Measurements from ENCODE around the gene FAM177B.
"Not testable (repeated sequence)": the region's sequence is repeated elsewhere in the genome, so short reads cannot be mapped to it uniquely, and the experiment has no call there.

Gene FAM177B

DNA sequence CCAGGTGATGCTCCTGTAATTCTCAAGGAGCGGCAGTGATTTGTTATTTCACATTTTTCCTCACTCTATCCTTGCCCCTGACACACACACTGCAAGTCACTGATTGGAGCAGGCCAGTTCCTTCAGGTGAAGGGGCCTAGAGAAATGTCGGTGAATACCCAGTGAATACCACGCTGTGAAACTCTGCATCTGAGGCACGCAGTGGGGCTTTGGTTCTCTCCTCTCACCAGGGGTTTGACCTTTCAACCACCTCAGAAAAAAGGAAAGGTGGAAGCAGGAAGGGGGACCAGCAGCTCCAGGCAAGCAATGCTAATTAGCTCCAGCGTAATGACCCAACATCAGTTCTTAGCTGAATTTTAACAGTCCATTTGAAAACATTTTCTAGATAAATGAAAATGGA, 532 bp upstream of the FAM177B start:
- Histone ChIP-seq H3K9ac (no peak overlapping the region), H3K9me3 (no peaks in the 10 kb centered on the region), H3K4me3 (no peak overlapping the region), H3K27me3 (no peaks in the 10 kb centered on the region), H3K36me3 (peaks cover 22% of the 10 kb centered on the region), H3K4me1 (peaks cover 43% of the 10 kb centered on the region), H3K4me2 (no peak overlapping the region), H4K20me1 (no peaks in the 10 kb centered on the region), H3K27ac (no peak overlapping the region)
- no peak for TF ChIP-seq Cebpa-rat (IDR thresholded peaks at IDR 0.05)

DNA sequence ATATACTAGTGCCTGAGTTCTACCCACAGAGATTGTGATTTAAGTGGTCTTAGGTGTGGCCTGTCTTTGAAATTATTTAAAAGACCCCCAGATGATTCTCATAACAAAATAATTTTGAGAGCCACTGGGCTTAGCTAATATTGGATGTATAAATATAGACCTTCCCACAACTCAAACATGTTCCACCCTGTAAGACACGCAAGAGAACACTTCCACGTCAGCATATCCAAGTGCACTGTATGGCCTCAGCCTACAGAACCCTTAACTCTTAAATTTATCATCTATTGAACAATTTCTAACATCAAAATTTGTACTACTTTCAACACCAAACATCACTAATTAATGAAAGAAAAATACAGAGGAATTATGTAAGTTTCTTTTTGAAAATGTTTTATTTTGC, 2.5 kb downstream of the FAM177B start:
- Histone ChIP-seq H3K36me3 (peaks cover 17% of the 10 kb centered on the region), H3K4me1 (peaks cover 14% of the 10 kb centered on the region), H3K4me3 (no peak overlapping the region), H3K27ac (peak overlapping the region; percentile 60), H4K20me1 (no peaks in the 10 kb centered on the region), H3K27me3 (no peaks in the 10 kb centered on the region), H3K9ac (no peak overlapping the region), H3K4me2 (peak overlapping the region; percentile 50), H3K9me3 (no peaks in the 10 kb centered on the region)
- TF ChIP-seq Cebpa-rat (IDR thresholded peaks at IDR 0.05): no peak

DNA sequence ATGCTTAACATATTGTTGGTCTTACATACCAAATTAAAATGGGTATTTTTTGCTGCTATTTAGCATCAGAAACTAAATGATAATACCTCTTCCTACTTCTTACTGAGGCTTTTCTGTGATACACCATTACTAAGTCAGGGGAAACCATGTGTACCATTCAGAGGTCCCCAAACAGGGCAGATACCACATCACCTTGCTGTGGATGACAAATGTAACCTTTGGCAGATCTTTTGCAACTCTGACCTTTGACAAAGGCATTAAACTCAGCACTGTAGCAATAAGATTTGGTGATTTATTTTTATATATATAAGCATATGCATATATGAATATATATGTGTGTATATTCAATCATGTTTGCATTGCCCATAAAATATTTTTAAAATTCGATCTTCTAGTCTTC, 2.9 kb downstream of the FAM177B start:
- no peak for TF ChIP-seq Cebpa-rat (IDR thresholded peaks at IDR 0.05)
- H3K4me3 ChIP-seq: no peak overlapping the region
- no peak overlapping the region for H3K9ac ChIP-seq
- H3K4me2 ChIP-seq: peak overlapping the region; percentile 50
- peaks cover 14% of the 10 kb centered on the region for H3K4me1 ChIP-seq
- no peak overlapping the region for H3K27ac ChIP-seq
- no peaks in the 10 kb centered on the region for H3K27me3 ChIP-seq
- H4K20me1 ChIP-seq: no peaks in the 10 kb centered on the region
- H3K9me3 ChIP-seq: no peaks in the 10 kb centered on the region
- H3K36me3 ChIP-seq: peaks cover 12% of the 10 kb centered on the region

DNA sequence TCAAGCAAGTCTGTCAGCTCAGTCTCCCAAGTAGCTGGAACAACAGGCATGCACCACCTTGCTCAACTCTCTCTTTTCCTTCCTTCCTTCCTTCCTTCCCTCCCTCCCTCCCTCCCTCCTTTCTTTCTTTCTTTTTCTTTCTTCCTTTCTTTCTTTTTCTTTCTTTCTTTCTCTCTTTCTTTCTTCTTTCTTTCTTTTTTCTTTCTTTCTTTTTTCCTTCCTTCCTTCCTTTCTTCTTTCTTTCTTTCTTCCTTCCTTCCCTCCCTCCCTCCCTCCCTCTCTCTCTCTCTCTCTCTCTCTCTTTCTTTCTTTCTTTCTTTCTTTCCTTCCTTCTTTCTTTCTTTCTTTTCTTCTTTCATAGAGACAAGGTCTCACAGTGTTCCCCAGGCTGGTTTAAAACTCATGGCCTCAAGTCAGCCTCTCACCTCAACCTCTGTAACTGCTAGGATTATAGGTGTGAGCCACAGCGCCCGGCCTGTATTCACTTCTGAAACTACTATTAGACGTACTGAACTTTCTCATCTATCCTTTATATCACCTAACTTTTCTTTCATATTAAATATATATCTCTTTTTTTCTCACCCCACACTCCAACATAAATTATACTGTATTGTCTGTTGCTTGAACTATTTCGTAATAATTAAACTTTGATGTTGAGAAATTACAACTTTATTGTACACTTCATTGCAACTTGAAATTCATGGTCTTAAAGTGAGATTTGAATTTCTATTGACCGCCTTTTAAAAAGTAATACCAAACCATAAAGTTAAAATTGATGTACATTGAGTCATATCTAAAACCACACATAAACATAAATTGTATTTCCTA, 4.8 kb downstream of the FAM177B start:
- not testable (repeated sequence) for H3K36me3 ChIP-seq
- H3K4me1 ChIP-seq: peaks cover 14% of the 10 kb centered on the region

DNA sequence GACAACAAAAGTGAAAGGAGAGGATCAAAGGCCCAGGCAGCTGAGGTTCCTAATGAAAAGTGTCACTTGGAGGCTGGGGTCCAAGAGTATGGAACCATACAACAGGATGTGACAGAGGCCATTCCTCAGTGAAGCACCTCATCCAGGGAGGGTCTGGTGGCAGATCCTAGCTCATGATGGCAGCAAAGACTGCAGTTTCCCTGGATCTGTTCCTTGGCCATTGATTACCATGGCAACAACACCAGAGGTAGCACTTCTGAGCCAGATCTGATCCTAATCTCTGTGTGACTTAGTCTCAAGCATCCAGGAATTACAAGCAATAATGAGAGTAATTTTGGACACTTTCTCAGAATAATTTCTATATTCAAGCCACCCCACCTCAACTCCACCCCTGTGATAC, 12.9 kb downstream of the FAM177B start:
- Histone ChIP-seq H3K27ac (no peak overlapping the region), H3K36me3 (no peaks in the 10 kb centered on the region), H3K9ac (no peak overlapping the region), H3K4me3 (no peak overlapping the region), H3K4me1 (peaks cover 14% of the 10 kb centered on the region), H3K4me2 (no peak overlapping the region), H4K20me1 (no peaks in the 10 kb centered on the region), H3K9me3 (no peaks in the 10 kb centered on the region), H3K27me3 (no peaks in the 10 kb centered on the region)
- no peak for TF ChIP-seq Cebpa-rat (IDR thresholded peaks at IDR 0.05)

More for the DNA sequence above, 4.8 kb downstream of the FAM177B start:
- not testable (repeated sequence) for H3K27ac ChIP-seq, H3K4me2 ChIP-seq, H3K27me3 ChIP-seq, H3K9ac ChIP-seq, H3K4me3 ChIP-seq, H3K9me3 ChIP-seq, H4K20me1 ChIP-seq

DNA sequence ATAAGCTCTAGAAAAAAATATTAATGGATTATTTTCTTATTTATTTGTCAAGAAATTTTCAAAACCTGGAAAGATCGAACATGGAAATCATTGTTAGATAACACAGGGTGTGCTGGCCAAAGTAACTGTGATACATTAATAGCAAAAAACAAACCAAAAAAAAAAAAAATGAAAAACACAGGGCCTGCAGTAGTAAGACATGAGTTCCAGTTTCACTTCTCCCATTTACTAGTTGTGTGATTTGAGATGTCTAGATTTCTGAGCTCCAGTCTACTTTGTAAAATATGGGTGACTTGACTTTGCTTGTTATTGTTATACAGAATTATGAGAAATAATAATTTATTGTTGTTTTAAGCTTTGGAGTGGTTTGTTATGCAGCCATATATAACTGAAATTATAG, 13.6 kb downstream of the FAM177B start:
- Histone ChIP-seq H3K9me3 (no peaks in the 10 kb centered on the region), H3K4me2 (no peak overlapping the region)
- no peak for TF ChIP-seq Cebpa-rat (IDR thresholded peaks at IDR 0.05)

DNA sequence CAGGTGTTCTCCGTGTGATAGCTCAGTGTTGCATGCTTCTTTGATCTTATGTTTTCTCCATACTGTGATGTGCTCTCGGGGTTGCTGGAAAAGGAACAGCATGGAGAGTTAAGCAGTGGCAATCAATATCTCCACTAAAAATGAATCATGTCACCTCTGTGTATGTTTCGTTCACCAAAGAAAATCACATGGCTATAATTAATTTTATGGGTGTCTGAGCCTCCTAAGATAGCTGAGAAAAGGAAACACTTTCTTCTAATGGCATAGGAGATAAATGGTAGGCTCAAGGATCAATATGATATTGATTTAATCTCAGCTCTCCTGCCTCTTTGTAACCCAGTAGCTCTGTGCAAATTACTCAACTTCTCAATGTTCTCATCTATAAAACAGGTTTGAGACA, 14.3 kb downstream of the FAM177B start:
- no peak for TF ChIP-seq Cebpa-rat (IDR thresholded peaks at IDR 0.05)
- H3K36me3 ChIP-seq: no peaks in the 10 kb centered on the region
- H3K9ac ChIP-seq: no peak overlapping the region
- H3K4me1 ChIP-seq: peaks cover 22% of the 10 kb centered on the region
- no peak overlapping the region for H3K4me3 ChIP-seq
- no peak overlapping the region for H3K27ac ChIP-seq
- no peaks in the 10 kb centered on the region for H4K20me1 ChIP-seq
- H3K9me3 ChIP-seq: no peaks in the 10 kb centered on the region
- H3K27me3 ChIP-seq: no peaks in the 10 kb centered on the region
- no peak overlapping the region for H3K4me2 ChIP-seq

More for the DNA sequence above, 13.6 kb downstream of the FAM177B start:
- H3K4me1 ChIP-seq: peaks cover 22% of the 10 kb centered on the region
- no peak overlapping the region for H3K27ac ChIP-seq
- no peaks in the 10 kb centered on the region for H3K27me3 ChIP-seq
- H3K36me3 ChIP-seq: no peaks in the 10 kb centered on the region
- H4K20me1 ChIP-seq: no peaks in the 10 kb centered on the region
- H3K4me3 ChIP-seq: no peak overlapping the region
- no peak overlapping the region for H3K9ac ChIP-seq

DNA sequence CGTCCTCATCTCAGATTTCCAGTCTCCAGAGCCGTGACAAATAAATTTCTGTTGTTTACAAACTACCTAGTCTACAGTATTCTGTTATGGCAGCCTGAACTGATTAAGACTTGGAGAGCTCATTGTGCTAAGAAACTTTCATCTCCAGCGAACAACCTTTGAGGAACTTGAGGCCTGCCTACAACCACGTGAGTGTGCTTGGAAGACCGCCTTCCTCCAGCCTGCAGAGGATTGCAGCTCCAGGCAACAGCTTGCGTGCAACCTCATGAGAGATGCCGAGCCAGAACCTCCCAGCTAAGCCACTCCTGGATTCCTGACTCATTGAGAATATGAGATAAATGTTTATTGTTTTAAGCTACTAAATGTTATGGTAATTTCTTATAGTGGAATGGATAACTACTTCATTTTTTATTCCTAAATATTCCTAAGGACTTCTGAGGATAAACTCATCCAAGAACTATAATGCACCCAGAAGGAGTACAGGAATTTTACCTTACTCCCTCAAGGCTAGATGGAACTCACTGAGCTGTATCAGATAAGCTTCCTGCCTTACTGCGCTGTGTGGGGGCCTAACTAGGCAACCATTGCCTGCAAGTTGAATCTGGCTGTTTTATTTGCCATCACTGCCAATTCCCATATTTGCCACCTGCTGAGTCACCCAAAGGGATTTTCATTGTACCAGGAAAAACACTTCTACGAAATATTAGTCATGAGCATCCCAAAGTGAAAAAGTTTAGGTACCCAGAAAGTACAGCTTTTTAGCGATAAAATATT, 17.6 kb downstream of the FAM177B start:
- Histone ChIP-seq H4K20me1 (no peaks in the 10 kb centered on the region), H3K9ac (no peak overlapping the region), H3K27ac (no peak overlapping the region), H3K36me3 (no peaks in the 10 kb centered on the region), H3K4me2 (peak overlapping the region; percentile 57), H3K4me1 (peaks cover 22% of the 10 kb centered on the region), H3K9me3 (no peaks in the 10 kb centered on the region; the same call in 1 of the 2 replicates), H3K4me3 (no peak overlapping the region), H3K27me3 (no peaks in the 10 kb centered on the region)
- no peak for TF ChIP-seq Cebpa-rat (IDR thresholded peaks at IDR 0.05)

DNA sequence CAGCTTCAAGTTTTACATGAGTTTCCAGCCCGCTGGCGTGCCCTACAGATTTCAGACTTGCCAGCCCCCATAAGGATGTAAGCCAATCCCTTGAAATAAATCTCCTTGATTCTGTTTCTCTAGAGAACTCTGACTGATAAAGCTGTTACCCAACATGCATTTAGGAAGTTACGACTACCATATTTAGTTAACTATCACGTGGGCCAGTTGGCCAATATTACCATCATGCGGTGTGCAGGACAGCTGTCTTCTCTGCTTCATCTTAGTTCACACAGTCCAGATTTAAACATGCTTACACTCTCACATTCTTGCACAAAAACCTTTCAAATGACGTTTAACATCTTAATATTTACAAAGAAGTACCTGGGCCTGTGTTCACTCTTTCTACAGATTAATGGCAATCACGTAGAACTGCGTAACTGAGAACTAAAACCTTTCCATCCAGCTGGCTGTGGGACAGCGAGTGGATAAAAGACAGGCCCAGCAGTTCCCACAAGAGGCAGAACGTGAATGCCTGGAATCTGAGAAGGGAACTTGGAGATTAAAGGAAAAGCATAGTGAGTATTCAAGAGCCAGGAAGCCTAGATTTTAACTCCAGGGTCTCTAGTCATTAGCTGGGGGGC, 20.8 kb downstream of the FAM177B start:
- TF ChIP-seq Cebpa-rat (IDR thresholded peaks at IDR 0.05): no peak
- H3K4me3 ChIP-seq: no peak overlapping the region
- no peaks in the 10 kb centered on the region for H4K20me1 ChIP-seq
- peaks cover 22% of the 10 kb centered on the region for H3K4me1 ChIP-seq
- no peak overlapping the region for H3K9ac ChIP-seq
- H3K27me3 ChIP-seq: no peaks in the 10 kb centered on the region
- H3K4me2 ChIP-seq: no peak overlapping the region
- no peak overlapping the region for H3K27ac ChIP-seq
- H3K36me3 ChIP-seq: no peaks in the 10 kb centered on the region
- no peaks in the 10 kb centered on the region; the same call in 1 of the 2 replicates for H3K9me3 ChIP-seq

Measured in BLaER1 (cell line).